Measurements from ENCODE around the gene HMOX1. TPM values are rescaled to one million over a fixed set of nuclear protein-coding genes. Genes with fewer than 3 reads are reported as not detected.
"Not testable (repeated sequence)": the region's sequence is repeated elsewhere in the genome, so short reads cannot be mapped to it uniquely, and the experiment has no call there.

Gene HMOX1
- total and polyA plus RNA-seq, 9 donors, result 11.5 to 36.0 (median 24.8) TPM

- Histone ChIP-seq H3K9me3 (replicated peaks; ENCODE audit: control insufficient read depth, low read depth, low read length) (no peaks in the 10 kb centered on the region), H3K27ac (ENCODE audit: low read length) (no peak overlapping the region), H3K36me3 (ENCODE audit: control insufficient read depth, insufficient read depth, low read length) (no peaks in the 10 kb centered on the region), H3K4me3 (ENCODE audit: low read length) (no peak overlapping the region), H3K4me1 (ENCODE audit: control insufficient read depth, insufficient read depth, low read length) (no peaks in the 10 kb centered on the region), H3K27me3 (ENCODE audit: control insufficient read depth, insufficient read depth, low read length) (no peaks in the 10 kb centered on the region)
- WGBS (ENCODE audit: insufficient coverage), result 73% methylated on average over 11 of the region's 16 CpGs
- DNase-seq, result no peak
Observed at GRCh38 chr22:35393116-35394010, 12.5 kb downstream of the HMOX1 start.

- Histone ChIP-seq H3K27me3 (ENCODE audit: control insufficient read depth, insufficient read depth, low read length) (no peaks in the 10 kb centered on the region), H3K4me3 (ENCODE audit: low read length) (no peak overlapping the region), H3K4me1 (ENCODE audit: control insufficient read depth, insufficient read depth, low read length) (no peaks in the 10 kb centered on the region), H3K27ac (ENCODE audit: low read length) (no peak overlapping the region), H3K36me3 (ENCODE audit: control insufficient read depth, insufficient read depth, low read length) (no peaks in the 10 kb centered on the region), H3K9me3 (replicated peaks; ENCODE audit: control insufficient read depth, low read depth, low read length) (no peaks in the 10 kb centered on the region)
- no peak for DNase-seq
- WGBS (ENCODE audit: insufficient coverage), result 60% methylated on average over 1 of the region's 4 CpGs
Observed at GRCh38 chr22:35394011-35394312, 13.1 kb downstream of the HMOX1 start.

- no peaks in the 10 kb centered on the region for H3K9me3 ChIP-seq (replicated peaks; ENCODE audit: control insufficient read depth, low read depth, low read length)
- H3K4me1 ChIP-seq (ENCODE audit: control insufficient read depth, insufficient read depth, low read length), result peaks cover 5% of the 10 kb centered on the region
- no peak for DNase-seq
- no peak overlapping the region for H3K27ac ChIP-seq (ENCODE audit: low read length)
- H3K27me3 ChIP-seq (ENCODE audit: control insufficient read depth, insufficient read depth, low read length), result no peaks in the 10 kb centered on the region
- no CpG with 5 or more reads among the region's 5 CpGs for WGBS (ENCODE audit: insufficient coverage)
- H3K36me3 ChIP-seq (ENCODE audit: control insufficient read depth, insufficient read depth, low read length), result no peaks in the 10 kb centered on the region
- H3K4me3 ChIP-seq (ENCODE audit: low read length), result no peak overlapping the region
Observed at GRCh38 chr22:35394810-35395563, 14.1 kb downstream of the HMOX1 start.

GRCh38 chr22:35396622-35397021, 15.7 kb downstream of the HMOX1 start:
- not testable (repeated sequence) for H3K9me3 ChIP-seq (replicated peaks; ENCODE audit: control insufficient read depth, low read depth, low read length); H3K27me3 ChIP-seq (ENCODE audit: control insufficient read depth, insufficient read depth, low read length); H3K4me3 ChIP-seq (ENCODE audit: low read length); H3K36me3 ChIP-seq (ENCODE audit: control insufficient read depth, insufficient read depth, low read length)
- DNase-seq, result peak; percentile 61
- peak overlapping the region; percentile 62 for H3K27ac ChIP-seq (ENCODE audit: low read length)
- WGBS (ENCODE audit: insufficient coverage), result 54% methylated on average over 4 of the region's 6 CpGs
- peaks cover 18% of the 10 kb centered on the region for H3K4me1 ChIP-seq (ENCODE audit: control insufficient read depth, insufficient read depth, low read length)

GRCh38 chr22:35397095-35397904, 16.4 kb downstream of the HMOX1 start:
- whole genome bisulfite sequencing (ENCODE audit: insufficient coverage), result 78% methylated on average over 7 of the region's 13 CpGs
- Histone ChIP-seq H3K9me3 (replicated peaks; ENCODE audit: control insufficient read depth, low read depth, low read length) (no peaks in the 10 kb centered on the region), H3K27me3 (ENCODE audit: control insufficient read depth, insufficient read depth, low read length) (no peaks in the 10 kb centered on the region), H3K4me3 (ENCODE audit: low read length) (no peak overlapping the region), H3K36me3 (ENCODE audit: control insufficient read depth, insufficient read depth, low read length) (peaks cover 9% of the 10 kb centered on the region), H3K27ac (ENCODE audit: low read length) (peak overlapping the region; percentile 62), H3K4me1 (ENCODE audit: control insufficient read depth, insufficient read depth, low read length) (peaks cover 21% of the 10 kb centered on the region)
- DNase-seq, result no peak

- DNase-seq, result no peak
Observed at GRCh38 chr22:35398591-35398973, 17.7 kb downstream of the HMOX1 start.

GRCh38 chr22:35399114-35399677, 18.3 kb downstream of the HMOX1 start:
- H3K36me3 ChIP-seq (ENCODE audit: control insufficient read depth, insufficient read depth, low read length), result peaks cover 23% of the 10 kb centered on the region
- 31% methylated on average over 4 of the region's 24 CpGs for WGBS (ENCODE audit: insufficient coverage)
- H3K4me3 ChIP-seq (ENCODE audit: low read length), result peak overlapping the region; percentile 83
- H3K27me3 ChIP-seq (ENCODE audit: control insufficient read depth, insufficient read depth, low read length), result no peaks in the 10 kb centered on the region
- no peaks in the 10 kb centered on the region for H3K9me3 ChIP-seq (replicated peaks; ENCODE audit: control insufficient read depth, low read depth, low read length)
- H3K27ac ChIP-seq (ENCODE audit: low read length), result peak overlapping the region; percentile 85
- peaks cover 21% of the 10 kb centered on the region for H3K4me1 ChIP-seq (ENCODE audit: control insufficient read depth, insufficient read depth, low read length)
- no peak for DNase-seq

More at GRCh38 chr22:35398591-35398973, 17.7 kb downstream of the HMOX1 start:
- no peak overlapping the region for H3K27ac ChIP-seq (ENCODE audit: low read length)
- 100% methylated on average over 2 of the region's 4 CpGs for WGBS (ENCODE audit: insufficient coverage)
- H3K9me3 ChIP-seq (replicated peaks; ENCODE audit: control insufficient read depth, low read depth, low read length), result no peaks in the 10 kb centered on the region
- peaks cover 21% of the 10 kb centered on the region for H3K4me1 ChIP-seq (ENCODE audit: control insufficient read depth, insufficient read depth, low read length)
- peaks cover 20% of the 10 kb centered on the region for H3K36me3 ChIP-seq (ENCODE audit: control insufficient read depth, insufficient read depth, low read length)
- no peak overlapping the region for H3K4me3 ChIP-seq (ENCODE audit: low read length)
- H3K27me3 ChIP-seq (ENCODE audit: control insufficient read depth, insufficient read depth, low read length), result no peaks in the 10 kb centered on the region

- under 1% methylated on average over 61 of the region's 64 CpGs for WGBS (ENCODE audit: insufficient coverage)
Observed at GRCh38 chr22:35399678-35400500, 19.0 kb downstream of the HMOX1 start, which contains the start of gene MCM5. MCM5 (plus strand) TSS chr22:35400140; CDS start chr22:35400439, 299 bp downstream.

GRCh38 chr22:35400501-35400790, 19.6 kb downstream of the HMOX1 start:
- H3K4me1 ChIP-seq (ENCODE audit: control insufficient read depth, insufficient read depth, low read length), result peaks cover 21% of the 10 kb centered on the region
- H3K27ac ChIP-seq (ENCODE audit: low read length), result no peak overlapping the region
- H3K36me3 ChIP-seq (ENCODE audit: control insufficient read depth, insufficient read depth, low read length), result peaks cover 32% of the 10 kb centered on the region
- H3K4me3 ChIP-seq (ENCODE audit: low read length), result peak overlapping the region; percentile 83
- DNase-seq, result no peak
- H3K27me3 ChIP-seq (ENCODE audit: control insufficient read depth, insufficient read depth, low read length), result no peaks in the 10 kb centered on the region
- H3K9me3 ChIP-seq (replicated peaks; ENCODE audit: control insufficient read depth, low read depth, low read length), result no peaks in the 10 kb centered on the region
- 0% methylated on average over 16 of the region's 20 CpGs for WGBS (ENCODE audit: insufficient coverage)

More at GRCh38 chr22:35399678-35400500, 19.0 kb downstream of the HMOX1 start, which contains the start of gene MCM5:
- no peaks in the 10 kb centered on the region for H3K27me3 ChIP-seq (ENCODE audit: control insufficient read depth, insufficient read depth, low read length)
- DNase-seq, result peak; percentile 100
- H3K36me3 ChIP-seq (ENCODE audit: control insufficient read depth, insufficient read depth, low read length), result peaks cover 29% of the 10 kb centered on the region
- peak within 1 kb of the TSS; percentile 83 for H3K4me3 ChIP-seq (ENCODE audit: low read length)
- H3K9me3 ChIP-seq (replicated peaks; ENCODE audit: control insufficient read depth, low read depth, low read length), result no peaks in the 10 kb centered on the region
- H3K4me1 ChIP-seq (ENCODE audit: control insufficient read depth, insufficient read depth, low read length), result peaks cover 21% of the 10 kb centered on the region
- H3K27ac ChIP-seq (ENCODE audit: low read length), result peak within 1 kb of the TSS; percentile 85
